HG03064 (cell line): ENCODE measurements around the gene NCK1.
"Not testable (repeated sequence)": the region's sequence is repeated elsewhere in the genome, so short reads cannot be mapped to it uniquely, and the experiment has no call there.

Source experiments
- ATAC-seq: cut with Tn5 transposase; IDR thresholded peaks from one replicate; pipeline ENCODE4 v1.9.1; 2021; ENCODE audit warnings: low read depth; ENCODE audit not compliant: unreplicated experiment

NCK1 gene

DNA sequence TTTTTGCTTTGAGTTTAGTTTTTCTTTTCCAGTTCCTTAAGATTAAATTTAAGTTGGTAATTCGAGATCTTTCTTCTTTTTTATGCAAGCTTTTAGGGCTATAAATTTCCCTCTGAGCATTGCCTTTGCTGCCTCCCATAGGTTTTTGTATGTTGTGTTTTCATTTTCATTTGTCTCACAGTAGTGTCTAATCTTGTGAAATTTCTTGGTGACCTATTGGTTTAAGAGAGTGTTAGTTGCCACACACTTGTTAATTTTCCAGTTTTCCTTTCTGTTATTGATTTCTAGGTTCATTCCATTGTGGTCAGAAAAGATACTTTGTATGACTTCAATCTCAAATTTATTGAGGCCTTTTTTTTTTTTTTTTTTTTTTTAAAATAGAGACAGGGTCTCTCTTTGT lies 77.5 kb downstream of the NCK1 start:
- ATAC-seq, result no peak

DNA sequence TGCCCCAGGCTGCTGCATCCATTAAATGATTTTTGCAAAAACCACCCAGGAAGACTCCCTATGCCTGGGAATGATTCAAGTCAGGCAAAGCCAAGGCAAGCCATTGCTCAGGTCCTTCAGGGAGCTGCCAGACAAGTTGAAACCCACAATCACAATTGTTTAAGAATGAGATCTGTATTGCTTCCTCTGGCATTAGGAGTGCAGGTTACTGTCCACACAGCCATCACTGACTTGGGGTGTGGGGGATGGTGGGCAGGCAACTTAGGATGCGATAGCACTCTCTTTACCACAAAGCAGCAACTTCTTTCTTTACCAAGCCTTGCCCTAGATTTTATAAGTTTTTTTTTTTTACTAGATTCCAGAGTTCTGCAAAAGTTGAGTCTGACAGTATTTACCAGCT lies 80.8 kb downstream of the NCK1 start:
- ATAC-seq, result no peak

DNA sequence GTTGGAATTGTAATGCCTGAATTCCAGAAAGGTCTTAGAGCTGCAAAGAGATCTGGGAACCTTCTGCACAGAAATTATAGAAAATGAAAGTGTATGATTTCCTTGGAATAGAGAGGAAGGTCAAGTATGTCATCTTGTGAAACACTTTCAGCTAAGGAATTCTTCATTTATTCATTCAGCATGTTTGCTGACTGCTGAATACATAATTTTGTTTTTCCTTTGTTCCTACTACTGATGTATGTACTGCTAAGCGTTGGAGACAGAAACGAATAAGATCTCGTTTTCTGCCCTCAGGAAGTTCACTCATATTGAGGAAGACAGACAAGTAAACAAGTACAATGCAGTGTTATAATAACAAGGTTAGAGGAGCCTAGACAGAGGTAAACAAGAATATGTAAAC lies 81.4 kb downstream of the NCK1 start:
- ATAC-seq, result no peak

DNA sequence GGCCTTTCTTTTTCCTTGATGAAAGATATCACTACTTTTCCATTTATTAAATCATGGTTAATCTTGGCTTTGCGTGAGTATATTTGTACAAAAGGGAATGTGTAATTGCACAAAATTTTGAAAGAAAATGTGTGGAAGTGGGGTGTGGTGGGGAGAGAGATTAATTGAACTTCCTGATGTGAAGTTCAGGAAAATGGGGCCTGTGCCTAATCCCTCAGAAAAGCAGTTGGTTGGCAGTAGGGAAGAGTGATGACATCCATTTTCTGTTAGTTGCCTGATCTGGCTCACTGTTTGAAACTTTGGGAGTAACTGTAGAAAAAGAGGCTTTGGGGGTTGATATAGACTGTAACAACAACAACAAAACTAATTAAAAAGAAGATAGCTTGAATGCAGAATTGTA lies 85.0 kb downstream of the NCK1 start:
- no peak for ATAC-seq

DNA sequence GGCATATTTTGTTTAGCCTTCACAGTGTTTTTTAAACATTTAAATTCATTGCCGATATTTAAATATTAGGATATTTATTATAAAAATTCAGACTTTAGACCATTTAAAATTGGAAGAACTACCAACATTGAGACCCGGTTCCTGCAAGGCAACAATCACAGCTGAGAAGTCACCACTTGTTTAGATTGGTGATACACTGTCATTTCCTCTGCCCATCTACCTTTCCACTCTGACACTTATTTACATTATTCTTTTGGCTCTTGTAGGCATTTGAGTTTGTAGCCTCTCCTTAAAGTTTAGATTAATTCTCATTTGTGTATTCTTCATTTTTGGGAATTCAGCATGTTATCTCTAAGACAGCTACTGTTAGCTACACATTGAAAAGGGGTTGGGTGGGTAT lies 85.5 kb downstream of the NCK1 start:
- no peak for ATAC-seq

DNA sequence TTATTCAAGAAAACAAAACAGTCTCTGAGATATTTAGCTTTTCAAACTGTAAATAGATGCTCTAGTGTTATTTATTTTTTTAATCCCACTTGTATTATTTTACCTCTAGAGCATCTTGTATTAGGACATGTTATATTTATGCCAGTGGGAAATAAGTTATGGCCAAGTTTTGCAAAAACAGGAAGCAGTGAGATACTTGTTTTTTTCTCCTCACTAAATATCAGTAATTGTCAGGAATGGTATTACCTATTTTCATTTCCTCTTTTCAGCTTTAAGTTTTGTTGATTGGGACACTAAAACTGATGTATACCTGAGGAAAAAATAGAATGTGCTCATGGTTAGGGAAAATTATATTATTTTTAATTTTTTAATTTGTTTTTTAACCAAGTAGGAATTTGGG lies 87.1 kb downstream of the NCK1 start:
- ATAC-seq, result no peak

DNA sequence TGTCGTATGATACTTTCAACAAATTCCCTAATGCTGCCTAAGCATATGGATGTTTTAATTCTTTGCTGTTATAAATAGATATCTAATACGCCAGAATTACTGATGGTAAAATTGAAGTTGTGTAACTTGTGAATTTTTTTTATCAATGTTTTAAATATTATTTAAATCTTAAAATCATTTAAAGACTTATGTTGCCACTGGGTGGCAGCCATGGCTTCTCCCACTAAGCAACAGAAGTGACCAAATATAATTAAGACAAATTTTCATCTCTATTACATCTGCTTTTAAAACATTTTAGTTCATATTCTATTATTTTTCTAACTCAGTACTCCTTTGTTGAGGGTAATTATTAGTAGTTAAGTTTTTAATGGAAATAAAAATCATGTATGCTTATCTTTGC lies 87.7 kb downstream of the NCK1 start:
- ATAC-seq, result no peak

DNA sequence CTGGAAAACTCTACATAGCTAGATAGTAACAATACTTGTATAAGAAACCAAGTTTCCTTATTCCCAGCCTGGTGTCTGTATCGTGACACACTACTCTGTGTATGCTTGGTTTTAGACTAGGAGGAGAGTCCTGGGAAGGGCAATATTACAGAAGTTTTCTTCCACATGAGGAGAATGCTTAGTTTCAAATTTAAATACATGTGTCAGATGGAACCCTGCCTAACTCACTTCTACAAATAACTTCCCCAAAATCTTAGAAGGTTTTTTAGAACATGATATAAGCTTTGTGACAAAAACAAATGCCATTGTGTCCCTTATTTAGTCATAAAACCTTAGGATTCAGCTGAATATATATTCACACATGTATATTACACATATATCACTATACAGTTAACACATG lies 88.6 kb downstream of the NCK1 start:
- ATAC-seq, result no peak

DNA sequence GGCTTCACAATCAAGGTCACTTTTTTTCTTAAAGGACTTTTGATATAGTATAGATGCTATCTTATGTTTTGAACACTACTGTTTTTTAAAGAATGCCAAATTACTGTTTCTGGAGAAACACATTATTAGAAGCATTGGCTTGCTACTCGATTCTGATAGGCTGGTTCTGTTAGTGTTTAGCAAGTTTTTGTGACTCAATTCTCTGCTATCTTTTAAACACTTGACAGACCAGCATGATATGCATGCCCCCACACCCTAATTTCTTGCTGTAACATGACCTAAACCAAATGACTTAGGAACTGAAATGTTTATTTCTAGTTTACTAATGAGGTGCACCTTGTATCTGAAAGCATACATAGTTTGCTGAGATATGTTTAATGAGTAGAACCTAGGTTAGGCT lies 90.3 kb downstream of the NCK1 start:
- ATAC-seq, result no peak

DNA sequence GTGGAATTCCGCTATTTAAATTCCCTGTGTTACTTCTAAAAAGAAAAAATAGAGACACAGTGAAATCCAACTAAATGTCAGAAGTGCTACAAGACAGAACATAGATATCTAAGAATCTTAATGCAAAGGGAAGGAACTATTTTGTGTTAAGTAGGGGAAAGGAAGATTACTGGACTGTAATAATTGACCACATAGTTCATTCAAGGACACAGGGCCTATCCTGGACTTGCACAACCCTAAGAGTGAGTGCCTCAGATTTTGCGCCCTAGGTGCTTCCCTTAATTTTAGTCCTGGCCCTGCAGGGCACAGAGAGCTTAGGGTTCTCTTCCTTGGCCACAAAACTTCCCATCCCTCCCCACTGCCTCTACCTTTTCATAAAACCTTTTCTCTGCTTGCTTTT lies 92.2 kb downstream of the NCK1 start:
- ATAC-seq, result no peak

DNA sequence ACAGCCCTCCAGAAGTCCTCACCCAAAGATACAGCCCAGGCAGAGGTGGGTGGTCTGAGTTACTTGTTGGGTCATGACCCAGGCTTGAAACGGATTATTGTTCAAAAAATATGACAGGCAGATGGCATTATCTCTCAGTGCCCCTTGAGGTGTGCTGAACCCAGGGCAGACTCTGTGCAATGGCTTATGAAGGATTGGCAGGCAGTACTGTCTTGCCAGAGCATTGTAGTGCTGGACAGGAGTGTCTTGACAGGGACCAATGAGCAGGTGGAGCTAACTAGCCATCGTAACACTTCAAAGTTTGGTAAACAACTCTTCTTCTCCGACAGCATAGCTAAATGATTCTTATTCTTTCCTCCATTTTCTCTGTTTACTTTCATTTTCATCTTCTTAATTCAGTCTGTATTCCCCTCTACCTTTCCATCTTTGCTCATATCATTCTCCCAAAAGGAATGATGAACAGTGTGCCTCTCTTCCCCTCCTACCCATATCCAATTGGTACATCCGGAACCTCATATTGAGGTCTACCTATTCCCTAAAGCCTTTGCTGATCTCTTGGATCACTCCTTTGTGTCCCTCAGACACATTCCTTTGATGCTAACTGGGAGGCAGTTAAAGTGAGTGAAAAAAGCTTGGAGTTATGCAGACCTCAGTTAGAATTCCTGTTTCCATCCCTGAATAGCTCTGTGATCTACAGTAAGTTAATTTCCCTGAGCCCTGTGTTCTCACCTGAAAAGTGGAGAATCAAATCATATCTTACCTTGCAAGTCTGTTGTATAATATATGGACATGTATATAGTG lies 93.2 kb downstream of the NCK1 start:
- no peak for ATAC-seq

DNA sequence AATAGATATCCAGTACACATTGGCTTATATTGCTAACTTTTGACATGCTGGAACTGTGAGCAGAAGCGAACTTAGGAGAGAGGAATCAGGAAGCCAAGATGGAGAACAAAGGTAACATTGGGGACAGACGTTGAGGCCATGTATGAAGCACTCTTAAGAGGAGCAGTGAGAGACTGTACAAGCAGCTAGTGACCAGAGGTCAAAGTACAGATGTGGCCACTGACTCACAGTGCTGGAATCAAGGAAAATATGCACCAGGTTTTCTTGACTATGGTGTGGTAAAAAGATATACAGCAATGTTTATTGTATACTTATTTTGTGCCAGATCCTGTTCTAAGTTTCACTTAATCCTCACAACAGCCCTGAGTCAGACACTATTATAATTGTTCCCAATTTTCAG lies 93.8 kb downstream of the NCK1 start:
- no peak for ATAC-seq

DNA sequence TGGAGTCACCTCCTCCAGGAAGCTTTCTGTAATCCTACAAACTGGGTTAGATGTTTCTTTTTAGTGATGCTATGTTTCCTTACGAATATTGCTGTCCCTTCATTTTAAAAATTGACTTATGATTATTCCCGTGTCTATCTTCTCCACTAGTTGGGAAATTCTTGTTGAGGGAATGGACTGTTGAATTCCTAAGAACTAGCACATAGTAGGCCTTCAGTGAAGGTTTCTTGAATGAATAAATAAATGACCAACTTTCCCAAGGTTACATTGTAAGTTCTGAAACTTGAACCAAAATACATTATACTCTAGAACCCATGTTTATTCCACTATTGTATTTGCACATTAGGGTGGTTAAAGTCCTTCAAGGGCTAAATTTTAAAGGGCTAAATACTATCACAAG lies 95.0 kb downstream of the NCK1 start:
- no peak for ATAC-seq

DNA sequence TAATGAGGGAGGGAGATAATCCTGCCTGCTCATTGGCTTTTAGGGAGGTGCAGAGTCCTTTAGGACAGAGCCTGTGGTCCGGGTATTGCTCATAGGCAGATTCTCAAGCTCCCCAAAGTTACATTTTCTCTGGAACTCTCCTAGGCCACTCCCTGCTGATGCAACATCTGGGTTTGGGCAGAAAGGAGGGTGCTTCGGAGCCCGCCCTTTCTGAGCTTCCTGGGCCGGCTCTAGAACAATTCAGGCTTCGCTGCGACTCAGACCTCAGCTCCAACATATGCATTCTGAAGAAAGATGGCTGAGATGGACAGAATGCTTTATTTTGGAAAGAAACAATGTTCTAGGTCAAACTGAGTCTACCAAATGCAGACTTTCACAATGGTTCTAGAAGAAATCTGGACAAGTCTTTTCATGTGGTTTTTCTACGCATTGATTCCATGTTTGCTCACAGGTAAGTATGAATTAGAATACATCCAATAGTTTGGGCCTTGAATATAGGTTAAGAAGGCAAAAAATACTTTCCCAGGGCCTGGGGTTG lies 95.8 kb downstream of the NCK1 start, which contains the start of gene IL20RB:
Gene IL20RB, plus strand, starts transcription at position 233 of the 538 bp plus-strand sequence. Its CDS starts 131 bp downstream, at position 364.
- ATAC-seq, result no peak

DNA sequence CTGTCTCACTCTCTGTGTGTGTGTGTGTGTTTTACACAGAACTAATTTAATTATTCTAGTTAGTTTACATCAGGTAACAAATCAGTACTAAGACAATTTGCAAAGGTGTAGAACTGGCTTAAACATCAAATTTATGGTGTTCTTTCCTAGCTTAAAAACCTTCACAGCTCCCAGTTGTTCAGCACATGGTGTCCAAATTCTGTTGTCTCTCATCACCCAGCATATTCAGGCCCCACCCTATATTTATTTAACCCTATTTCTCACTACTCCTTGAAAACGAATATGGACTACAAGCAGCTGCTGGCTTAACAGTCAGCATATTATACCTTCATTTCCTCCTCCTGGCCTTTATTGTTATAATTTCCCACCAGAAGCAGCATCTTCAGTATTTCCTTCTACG lies 96.9 kb downstream of the NCK1 start:
- no peak for ATAC-seq

DNA sequence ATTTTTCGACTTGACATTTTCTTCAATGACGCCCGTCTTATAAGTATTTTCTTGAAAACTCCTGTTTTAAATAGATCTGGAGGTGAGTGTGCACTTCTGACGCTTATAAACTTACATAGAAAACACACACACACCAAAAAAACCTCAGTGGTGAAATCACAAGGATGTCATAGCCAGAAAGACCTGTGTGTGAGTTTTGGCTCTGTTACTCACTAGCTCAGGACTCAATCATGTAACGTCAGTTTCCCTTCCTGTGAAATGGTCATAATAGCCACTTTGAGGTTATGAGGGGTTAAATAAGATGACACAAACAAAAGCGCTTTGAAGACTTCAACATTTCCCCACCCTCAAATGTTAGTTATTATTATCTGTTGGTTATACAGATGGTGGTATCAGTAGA lies 97.6 kb downstream of the NCK1 start:
- no peak for ATAC-seq

DNA sequence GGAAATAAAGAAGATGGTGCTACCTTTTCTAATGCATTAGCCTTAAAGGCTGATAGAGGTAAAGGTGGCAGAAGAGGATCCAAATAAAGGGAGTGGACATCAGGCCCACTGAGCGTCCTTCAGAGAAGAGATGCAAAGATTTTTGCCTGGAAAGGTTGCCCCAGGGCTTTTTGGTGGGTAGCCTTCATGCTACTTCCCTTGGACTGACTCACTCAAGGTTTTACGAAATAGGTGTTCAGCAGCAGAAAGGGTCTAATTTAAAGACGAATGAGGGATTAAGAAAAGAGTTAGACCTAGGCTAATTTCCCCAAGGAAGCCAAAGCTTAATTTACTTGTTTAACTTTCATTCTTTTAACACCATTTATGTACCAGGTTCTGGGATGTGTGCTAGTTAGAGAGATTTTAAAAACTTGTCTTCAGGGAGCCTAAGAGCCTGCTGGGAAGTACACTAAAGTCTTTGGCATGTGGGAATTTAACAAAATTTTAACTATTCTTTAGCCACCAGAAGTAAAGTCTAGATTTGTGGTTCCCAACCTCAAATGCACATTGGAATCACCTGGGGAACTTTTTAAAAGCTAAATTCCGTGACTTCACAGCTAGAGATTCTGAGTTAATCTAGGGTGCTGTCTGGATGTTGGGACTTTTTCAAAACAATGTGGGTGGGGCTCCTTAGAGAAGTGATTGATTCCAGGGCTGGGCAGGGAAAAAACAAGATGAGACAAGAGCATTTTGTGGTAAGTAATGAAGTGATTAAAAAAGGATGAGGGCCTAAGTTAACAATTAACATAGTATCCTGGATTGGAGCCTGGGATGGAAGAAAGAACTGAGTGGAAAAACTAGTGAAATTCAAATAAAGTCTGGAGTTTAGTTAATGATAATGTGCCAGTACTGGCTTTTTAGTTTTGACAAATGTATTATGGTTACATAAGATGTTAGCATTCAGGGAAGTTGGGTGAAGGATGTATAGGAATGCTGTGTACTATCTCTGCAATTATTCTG lies 99.1 kb downstream of the NCK1 start:
- no peak for ATAC-seq

DNA sequence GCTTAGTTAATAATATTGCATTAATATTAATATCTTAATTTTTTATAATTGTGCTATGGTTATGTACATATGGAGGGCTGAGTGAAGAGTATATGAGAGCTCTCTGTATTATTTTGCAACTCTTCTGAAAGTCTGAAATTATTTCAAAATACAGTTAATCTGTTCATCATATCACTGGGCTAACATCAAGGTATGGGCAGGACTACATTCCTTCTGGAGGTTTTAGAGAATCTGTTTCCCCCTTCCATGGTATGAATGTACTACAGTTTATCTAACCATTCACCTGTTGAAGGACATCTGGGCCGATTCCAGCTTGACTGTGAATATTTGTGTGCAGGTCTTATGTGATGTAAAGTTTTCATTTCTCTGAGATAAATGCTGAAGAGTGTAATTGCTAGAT lies 100.9 kb downstream of the NCK1 start:
- ATAC-seq, result no peak

DNA sequence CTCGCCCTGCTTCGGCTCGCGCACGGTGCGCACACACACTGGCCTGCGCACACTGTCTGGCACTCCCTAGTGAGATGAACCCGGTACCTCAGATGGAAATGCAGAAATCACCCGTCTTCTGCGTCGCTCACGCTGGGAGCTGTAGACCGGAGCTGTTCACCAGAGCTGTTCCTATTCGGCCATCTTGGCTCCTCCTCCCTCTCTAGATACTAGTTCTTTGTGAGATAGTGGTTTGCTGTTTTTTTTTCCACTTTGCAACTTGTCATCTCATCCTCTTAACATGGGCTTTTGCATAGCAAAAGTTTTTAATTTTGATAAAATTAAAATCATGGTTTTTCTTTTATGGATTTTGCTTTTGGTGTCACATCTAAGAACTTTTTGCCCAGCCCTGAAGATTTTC lies 107.5 kb downstream of the NCK1 start:
- ATAC-seq, result not testable (repeated sequence)

DNA sequence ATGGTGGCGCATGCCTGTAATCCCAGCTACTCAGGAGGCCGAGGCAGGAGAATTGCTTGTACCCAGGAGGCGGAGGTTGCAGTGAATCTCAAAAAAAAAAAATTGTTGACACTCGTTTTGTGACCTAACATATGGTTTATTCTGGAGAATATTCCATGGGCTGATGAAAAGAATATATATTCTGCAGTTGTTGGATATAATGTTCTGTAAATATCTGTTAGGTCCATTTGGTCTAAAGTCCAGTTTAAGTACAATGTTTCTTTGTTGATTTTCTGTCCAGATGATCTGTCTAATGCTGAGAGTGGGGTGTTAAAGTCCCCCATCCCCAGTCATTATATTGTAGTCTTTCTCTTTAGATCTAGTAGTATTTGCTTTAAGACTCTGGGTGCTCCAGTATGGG lies 111.3 kb downstream of the NCK1 start:
- no peak for ATAC-seq

DNA sequence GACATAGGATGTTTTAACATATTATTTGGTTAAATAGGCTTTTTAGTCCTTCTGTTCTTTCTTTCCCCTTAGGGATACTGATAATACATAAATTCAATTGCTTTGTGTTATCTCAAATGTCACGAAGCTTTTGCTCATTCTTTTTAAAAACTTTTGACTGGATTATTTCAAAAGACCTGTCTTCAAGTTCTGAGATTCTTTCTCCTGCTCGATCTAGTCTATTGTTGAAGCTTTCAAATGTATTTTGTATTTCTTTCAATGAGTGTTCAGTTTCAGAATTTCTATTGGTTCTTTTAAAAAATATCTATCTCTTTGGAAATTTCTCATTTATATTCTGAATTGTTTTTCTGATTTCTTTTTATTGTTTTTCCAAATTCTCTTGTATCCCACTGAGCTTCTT lies 112.7 kb downstream of the NCK1 start:
- ATAC-seq, result no peak
